GM13977 (cell line): Measurements from ENCODE around the gene DGCR8.
"Not testable (repeated sequence)": the region's sequence is repeated elsewhere in the genome, so short reads cannot be mapped to it uniquely, and the experiment has no call there.

Source experiments
- DNase-seq: peaks from one replicate; pipeline ENCODE4 v3.0.0; 2012; ENCODE audit warnings: low spot score
- in situ Hi-C: fragments of 300-500 bp; cut with MboI; formaldehyde crosslinking; loops from one replicate; pipeline ENCODE4 v1.12.0; 2022; ENCODE audit warnings: low sequenced_read_pairs, low pct_unique_long_range_greater_than_20kb, mixed read lengths, inconsistent platforms; ENCODE audit not compliant: unreplicated experiment
- TF ChIP-seq, protein P1 (sequence below): IDR thresholded peaks from 2 replicates; pipeline ENCODE4 v1.5.1; 2012; ENCODE audit warnings: mild to moderate bottlenecking, control low read depth; ENCODE audit not compliant: insufficient read depth; ENCODE audit errors: extremely low read depth, missing control alignments

Gene DGCR8

GRCh38 chr22:20063271-20064139 is 16.5 kb upstream of the DGCR8 start:
- TF ChIP-seq, protein P1, sequence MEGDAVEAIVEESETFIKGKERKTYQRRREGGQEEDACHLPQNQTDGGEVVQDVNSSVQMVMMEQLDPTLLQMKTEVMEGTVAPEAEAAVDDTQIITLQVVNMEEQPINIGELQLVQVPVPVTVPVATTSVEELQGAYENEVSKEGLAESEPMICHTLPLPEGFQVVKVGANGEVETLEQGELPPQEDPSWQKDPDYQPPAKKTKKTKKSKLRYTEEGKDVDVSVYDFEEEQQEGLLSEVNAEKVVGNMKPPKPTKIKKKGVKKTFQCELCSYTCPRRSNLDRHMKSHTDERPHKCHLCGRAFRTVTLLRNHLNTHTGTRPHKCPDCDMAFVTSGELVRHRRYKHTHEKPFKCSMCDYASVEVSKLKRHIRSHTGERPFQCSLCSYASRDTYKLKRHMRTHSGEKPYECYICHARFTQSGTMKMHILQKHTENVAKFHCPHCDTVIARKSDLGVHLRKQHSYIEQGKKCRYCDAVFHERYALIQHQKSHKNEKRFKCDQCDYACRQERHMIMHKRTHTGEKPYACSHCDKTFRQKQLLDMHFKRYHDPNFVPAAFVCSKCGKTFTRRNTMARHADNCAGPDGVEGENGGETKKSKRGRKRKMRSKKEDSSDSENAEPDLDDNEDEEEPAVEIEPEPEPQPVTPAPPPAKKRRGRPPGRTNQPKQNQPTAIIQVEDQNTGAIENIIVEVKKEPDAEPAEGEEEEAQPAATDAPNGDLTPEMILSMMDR, result no peak
- in situ Hi-C loops, result no loop called here
- DNase-seq, result no peak

DNA sequence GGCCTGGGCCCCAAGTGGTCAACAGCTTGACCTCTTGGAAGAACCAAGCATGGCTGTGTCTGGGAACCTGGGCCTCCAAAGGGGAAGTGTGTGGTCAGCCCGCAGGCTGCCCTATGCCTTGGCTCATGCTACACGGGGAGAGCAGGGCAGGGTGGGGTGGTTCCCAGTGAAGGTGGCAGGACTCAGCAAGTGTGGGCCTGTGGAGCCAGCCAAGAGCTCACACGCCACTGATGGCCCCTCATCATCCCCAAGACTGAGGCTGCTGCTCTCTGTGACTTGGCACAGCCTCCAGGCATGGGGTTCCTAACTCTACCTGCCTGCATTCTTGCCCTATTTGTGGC is 15.9 kb upstream of the DGCR8 start:
- in situ Hi-C loops, result no loop called here

DNA sequence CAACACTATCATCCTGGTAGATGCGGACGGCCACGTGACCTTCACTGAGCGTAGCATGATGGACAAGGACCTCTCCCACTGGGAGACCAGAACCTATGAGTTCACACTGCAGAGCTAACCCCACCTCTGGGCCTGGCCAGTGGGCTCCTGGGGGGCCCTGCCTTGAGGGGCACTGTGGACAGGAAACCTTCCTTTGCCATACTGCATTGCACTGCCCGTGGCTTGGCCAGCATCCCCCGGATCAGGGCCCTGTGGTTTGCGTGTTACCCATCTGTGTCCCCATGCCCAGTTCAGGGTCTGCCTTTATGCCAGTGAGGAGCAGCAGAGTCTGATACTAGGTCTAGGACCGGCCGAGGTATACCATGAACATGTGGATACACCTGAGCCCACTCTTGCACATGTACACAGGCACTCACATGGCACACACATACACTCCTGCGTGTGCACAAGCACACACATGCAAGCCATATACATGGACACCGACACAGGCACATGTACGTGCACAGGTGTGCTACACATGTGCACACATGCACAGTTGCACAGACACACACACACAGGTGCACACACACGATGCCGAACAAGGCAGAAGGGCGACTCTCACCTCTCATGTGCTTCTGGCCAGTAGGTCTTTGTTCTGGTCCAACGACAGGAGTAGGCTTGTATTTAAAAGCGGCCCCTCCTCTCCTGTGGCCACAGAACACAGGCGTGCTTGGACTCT is 15.3 kb upstream of the DGCR8 start:
- TF ChIP-seq, protein P1, result no peak
- DNase-seq, result no peak
- in situ Hi-C loops, result no loop called here

More for the DNA sequence above, 15.9 kb upstream of the DGCR8 start:
- TF ChIP-seq, protein P1, result no peak
- no peak for DNase-seq

DNA sequence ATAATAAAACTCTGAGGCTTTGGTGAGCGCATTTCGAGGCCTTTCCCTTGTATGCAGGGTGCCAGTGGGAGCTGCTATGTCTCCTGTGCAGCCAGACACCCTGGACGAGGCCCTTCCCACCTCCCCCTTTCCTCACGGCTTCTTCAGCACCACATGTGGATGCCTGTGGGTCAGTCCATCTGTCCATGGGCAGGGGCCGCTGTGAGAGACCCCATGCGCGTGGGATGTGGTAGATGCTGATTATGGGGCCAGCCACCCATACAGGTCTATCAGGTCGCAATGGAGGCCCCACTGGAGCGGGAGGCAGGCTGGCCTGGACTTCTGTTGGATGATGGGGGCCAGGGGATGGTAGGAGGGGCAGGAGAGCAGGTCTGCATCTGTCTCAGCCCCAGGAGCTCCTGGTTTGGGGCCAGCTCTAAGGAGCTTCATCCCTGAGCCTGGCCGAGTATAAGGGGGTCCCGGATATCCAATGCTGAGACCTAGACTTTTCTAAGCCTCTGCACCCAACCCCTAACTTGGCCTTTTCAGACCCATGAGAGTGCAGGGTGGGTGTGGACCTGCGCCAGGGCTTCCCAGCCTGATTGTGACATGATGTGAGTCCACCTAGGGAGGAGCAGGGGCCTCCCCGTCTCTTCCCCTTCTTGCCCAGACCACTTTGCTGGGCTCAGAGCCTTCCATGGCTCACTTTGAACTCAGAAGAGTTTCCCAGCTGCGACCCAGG is 14.0 kb upstream of the DGCR8 start:
- TF ChIP-seq, protein P1, result no peak
- in situ Hi-C loops, result no loop called here
- no peak for DNase-seq

- in situ Hi-C loops, result no loop called here
- TF ChIP-seq, protein P1, result no peak
Observed at GRCh38 chr22:20066617-20067383, 13.2 kb upstream of the DGCR8 start.

GRCh38 chr22:20067384-20067682 is 12.7 kb upstream of the DGCR8 start:
- in situ Hi-C loops, result not testable (repeated sequence)

More at GRCh38 chr22:20066617-20067383, 13.2 kb upstream of the DGCR8 start:
- DNase-seq, result no peak

More at GRCh38 chr22:20067384-20067682, 12.7 kb upstream of the DGCR8 start:
- not testable (repeated sequence) for DNase-seq
